H7 (cell line): ENCODE data around the gene OR10K2. TPM values are rescaled to one million over a fixed set of nuclear protein-coding genes. Genes with fewer than 3 reads are reported as not detected.
"Not testable (repeated sequence)": the region's sequence is repeated elsewhere in the genome, so short reads cannot be mapped to it uniquely, and the experiment has no call there.

Source experiments
- DNase-seq: peaks from one replicate; pipeline ENCODE4 v3.0.0; 2012
- H3K27me3 ChIP-seq: 2 replicates; pipeline ENCODE4 v1.6.0; 2011; ENCODE audit warnings: mild to moderate bottlenecking, low read length; ENCODE audit not compliant: control insufficient read depth, insufficient read depth
- H3K36me3 ChIP-seq: replicated peaks from 2 replicates; pipeline ENCODE4 v1.5.1; 2011; ENCODE audit warnings: low read length; ENCODE audit not compliant: control insufficient read depth, insufficient read depth
- H3K4me3 ChIP-seq: 2 replicates; pipeline ENCODE4 v1.5.1; 2011; ENCODE audit warnings: low read depth, mild to moderate bottlenecking, control low read depth, low read length, moderate library complexity; ENCODE audit not compliant: insufficient read depth
- total RNA-seq: library from RNA; depleted of rRNA; stranded (reverse); fragments of >200 nt; shearing (Covaris generic); gene quantifications from 2 replicates; pipeline ENCODE4 v1.2.3, GENCODE V29; 2014; rRNA removed

Gene OR10K2
- total RNA-seq, 1 experiment from 2014 or later = not detected

- H3K4me3 ChIP-seq = no peak within 1 kb of the TSS
- no peaks in the 10 kb centered on the region for H3K36me3 ChIP-seq
These were observed 27.1 kb downstream of the OR10K2 start, which contains the start of gene OR10T2 for GRCh38 chr1:158398818-158399514. TSS of gene OR10T2 (minus strand) at chr1:158399466. CDS start at chr1:158399466, 0 bp downstream.

GRCh38 chr1:158396646-158397045 is 29.4 kb downstream of the OR10K2 start:
- Histone ChIP-seq H3K4me3 (no peak overlapping the region), H3K36me3 (no peaks in the 10 kb centered on the region), H3K27me3 (no peaks in the 10 kb centered on the region)
- no peak for DNase-seq

More at GRCh38 chr1:158398818-158399514, 27.1 kb downstream of the OR10K2 start, which contains the start of gene OR10T2:
- H3K27me3 ChIP-seq = no peaks in the 10 kb centered on the region
- DNase-seq = no peak

DNA sequence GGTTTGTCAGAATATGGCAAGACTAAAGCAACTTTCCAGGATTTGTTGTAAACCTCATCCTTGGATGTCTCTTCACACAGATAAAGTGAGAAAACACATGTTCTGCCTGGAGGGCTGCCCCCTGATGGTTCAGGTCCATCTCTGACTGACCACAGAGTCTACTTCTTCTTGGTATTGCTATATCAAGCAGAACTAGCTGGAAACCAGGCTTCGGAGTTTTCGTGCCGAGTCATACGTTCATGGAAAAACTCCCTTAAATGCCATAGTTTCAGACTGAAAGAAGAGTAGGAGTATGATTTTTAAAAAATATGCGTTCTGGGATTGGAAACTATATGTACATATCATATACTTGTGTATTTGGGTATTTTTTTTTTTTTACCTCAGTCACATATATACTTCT is 32.6 kb downstream of the OR10K2 start:
- Histone ChIP-seq H3K36me3 (no peaks in the 10 kb centered on the region), H3K4me3 (no peak overlapping the region), H3K27me3 (no peaks in the 10 kb centered on the region)
- DNase-seq = no peak

- Histone ChIP-seq H3K27me3 (no peaks in the 10 kb centered on the region), H3K36me3 (no peaks in the 10 kb centered on the region), H3K4me3 (no peak overlapping the region)
- no peak for DNase-seq
These were observed 34.9 kb downstream of the OR10K2 start for GRCh38 chr1:158391099-158391498.

DNA sequence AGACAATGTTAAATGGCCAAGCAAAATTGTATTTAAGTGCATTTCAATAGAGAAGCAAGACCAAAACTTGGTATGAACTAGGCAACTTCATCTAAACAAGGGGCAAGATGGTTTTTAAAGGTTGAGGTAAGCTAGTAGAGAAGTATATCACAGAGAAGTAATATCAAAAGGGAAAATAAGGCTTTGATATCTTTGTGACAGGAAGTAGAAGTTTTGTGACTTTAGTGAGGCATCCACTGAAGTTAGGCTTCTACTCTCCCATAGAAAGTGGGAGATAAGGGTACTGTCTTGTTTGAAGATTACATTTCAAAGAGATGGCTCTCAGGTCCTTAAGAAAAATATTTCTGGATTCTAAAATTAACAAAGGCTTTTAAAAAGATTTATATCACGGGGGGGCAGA is 35.7 kb downstream of the OR10K2 start:
- DNase-seq = no peak
- no peaks in the 10 kb centered on the region for H3K27me3 ChIP-seq
- no peak overlapping the region for H3K4me3 ChIP-seq
- no peaks in the 10 kb centered on the region for H3K36me3 ChIP-seq

- Histone ChIP-seq H3K27me3 (no peaks in the 10 kb centered on the region), H3K4me3 (no peak overlapping the region), H3K36me3 (no peaks in the 10 kb centered on the region)
- no peak for DNase-seq
These were observed 51.2 kb downstream of the OR10K2 start for GRCh38 chr1:158374860-158375259.

DNA sequence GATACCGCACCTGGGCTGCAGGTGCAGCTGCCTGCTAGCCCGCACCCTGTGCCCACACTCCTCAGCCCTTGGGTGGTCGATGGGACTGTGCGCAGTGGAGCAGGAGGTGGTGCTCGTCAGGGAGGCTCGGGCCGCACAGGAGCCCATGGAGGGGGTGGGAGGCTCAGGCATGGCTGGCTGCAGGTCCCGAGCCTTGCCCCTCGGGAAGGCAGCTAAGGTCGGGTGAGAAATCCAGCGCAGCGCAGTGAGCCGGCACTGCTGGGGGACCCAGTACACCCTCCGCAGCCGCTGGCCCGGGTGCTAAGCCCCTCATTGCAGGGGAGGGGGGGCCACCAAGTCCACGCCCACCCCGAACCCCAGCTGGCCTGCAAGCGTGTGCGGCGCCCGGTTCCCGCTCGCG is 51.9 kb downstream of the OR10K2 start:
- H3K4me3 ChIP-seq, H3K36me3 ChIP-seq, H3K27me3 ChIP-seq, DNase-seq: not testable (repeated sequence)

GRCh38 chr1:158371188-158371953 is 54.7 kb downstream of the OR10K2 start:
- DNase-seq = no peak

More at GRCh38 chr1:158371188-158371953, 54.7 kb downstream of the OR10K2 start:
- Histone ChIP-seq H3K27me3 (no peaks in the 10 kb centered on the region), H3K36me3 (no peaks in the 10 kb centered on the region), H3K4me3 (no peak overlapping the region)

Other genes starting within 250 kb of the OR10K2 start
- gene CD1D, start 245.3 kb downstream of the OR10K2 start, total RNA-seq = 5.9 and 6.4 TPM in 2 replicates
- not detected in 2 replicates for gene CD1A, start 171.8 kb downstream of the OR10K2 start, total RNA-seq
- not detected in 2 replicates for gene CD1C, start 136.3 kb downstream of the OR10K2 start, total RNA-seq
- gene CD1B, start 94.7 kb downstream of the OR10K2 start, total RNA-seq = not detected in 2 replicates
- not detected in 2 replicates for gene CD1E, start 72.3 kb downstream of the OR10K2 start, total RNA-seq
- gene OR10T2, start 26.8 kb downstream of the OR10K2 start, total RNA-seq = not detected in 2 replicates
- gene OR10K1, start 35.6 kb upstream of the OR10K2 start, total RNA-seq = not detected in 2 replicates
- not detected in 2 replicates for gene OR10R2, start 46.0 kb upstream of the OR10K2 start, total RNA-seq
- not detected in 2 replicates for gene OR6Y1, start 128.2 kb upstream of the OR10K2 start, total RNA-seq
- gene OR6P1, start 144.3 kb upstream of the OR10K2 start, total RNA-seq = not detected in 2 replicates
- not detected in 2 replicates for gene OR10X1, start 153.7 kb upstream of the OR10K2 start, total RNA-seq
- not detected in 2 replicates for gene OR10Z1, start 179.0 kb upstream of the OR10K2 start, total RNA-seq